Neural crest cell (in vitro differentiated cells): ENCODE data around the gene SUZ12. TPM values are rescaled to one million over a fixed set of nuclear protein-coding genes. Genes with fewer than 3 reads are reported as not detected.
"Not testable (repeated sequence)": the region's sequence is repeated elsewhere in the genome, so short reads cannot be mapped to it uniquely, and the experiment has no call there.

Experiments used
- DNase-seq: peaks from one replicate; pipeline ENCODE4 v3.0.0; 2021; ENCODE audit warnings: low read depth, mixed read lengths, low spot score
- H3K27ac Mint-ChIP-seq: one replicate; pipeline ENCODE4 v1.8.0; 2021; ENCODE audit warnings: mild to moderate bottlenecking, mixed read lengths; ENCODE audit not compliant: unreplicated experiment
- H3K27me3 Mint-ChIP-seq: 2 replicates; pipeline ENCODE4 v1.8.0; 2021; ENCODE audit warnings: low read depth, mild to moderate bottlenecking, mixed read lengths
- H3K36me3 Mint-ChIP-seq: 2 replicates; pipeline ENCODE4 v1.8.0; 2021; ENCODE audit warnings: low read depth, mild to moderate bottlenecking, mixed read lengths
- H3K4me1 Mint-ChIP-seq: 2 replicates; pipeline ENCODE4 v1.8.0; 2021; ENCODE audit warnings: mixed read lengths
- H3K4me3 Mint-ChIP-seq: one replicate; pipeline ENCODE4 v1.8.0; 2021; ENCODE audit warnings: mild to moderate bottlenecking, mixed read lengths
- H3K9me3 Mint-ChIP-seq: 2 replicates; pipeline ENCODE4 v1.8.0; 2021; ENCODE audit warnings: mixed read lengths
- CTCF ChIP-seq: fragments of 200-600 bp; sonication (generic); conservative IDR thresholded peaks from 2 replicates; pipeline ENCODE4 v1.5.0; 2021; ENCODE audit warnings: antibody characterized with exemption, mild to moderate bottlenecking
- total RNA-seq: library from RNA; stranded (reverse); gene quantifications from 2 replicates; pipeline ENCODE4 v1.2.1, GENCODE V29; 2021

Gene SUZ12
- total RNA-seq, 1 donor from 2014 or later = 40.2 TPM

GRCh38 chr17:32033223-32033622 lies 96.4 kb downstream of the SUZ12 start:
- TF ChIP-seq CTCF = no peak
- H3K27ac Mint-ChIP-seq = no peak overlapping the region

GRCh38 chr17:32033812-32034211 lies 97.0 kb downstream of the SUZ12 start:
- not testable (repeated sequence) for H3K27ac Mint-ChIP-seq, H3K4me3 Mint-ChIP-seq, H3K4me1 Mint-ChIP-seq, H3K36me3 Mint-ChIP-seq, H3K9me3 Mint-ChIP-seq, DNase-seq, H3K27me3 Mint-ChIP-seq

More at GRCh38 chr17:32033223-32033622, 96.4 kb downstream of the SUZ12 start:
- H3K4me3 Mint-ChIP-seq = no peak overlapping the region
- H3K27me3 Mint-ChIP-seq = no peaks in the 10 kb centered on the region
- no peak for DNase-seq
- peaks cover 6% of the 10 kb centered on the region for H3K36me3 Mint-ChIP-seq
- H3K9me3 Mint-ChIP-seq = no peaks in the 10 kb centered on the region
- H3K4me1 Mint-ChIP-seq = no peaks in the 10 kb centered on the region

- not testable (repeated sequence) for H3K4me1 Mint-ChIP-seq, H3K4me3 Mint-ChIP-seq, DNase-seq, H3K27me3 Mint-ChIP-seq, H3K27ac Mint-ChIP-seq, H3K36me3 Mint-ChIP-seq, H3K9me3 Mint-ChIP-seq
Observed at GRCh38 chr17:32040246-32040645, 103.4 kb downstream of the SUZ12 start.

- not testable (repeated sequence) for H3K27me3 Mint-ChIP-seq, H3K27ac Mint-ChIP-seq, H3K9me3 Mint-ChIP-seq, H3K4me1 Mint-ChIP-seq, H3K36me3 Mint-ChIP-seq, DNase-seq, H3K4me3 Mint-ChIP-seq
Observed at GRCh38 chr17:32041306-32041875, 104.6 kb downstream of the SUZ12 start.

- not testable (repeated sequence) for H3K4me1 Mint-ChIP-seq, H3K27ac Mint-ChIP-seq, H3K36me3 Mint-ChIP-seq, DNase-seq, H3K4me3 Mint-ChIP-seq, H3K9me3 Mint-ChIP-seq, H3K27me3 Mint-ChIP-seq
Observed at GRCh38 chr17:32042266-32042665, 105.5 kb downstream of the SUZ12 start.

GRCh38 chr17:32045611-32046010 lies 108.8 kb downstream of the SUZ12 start:
- not testable (repeated sequence) for DNase-seq, H3K9me3 Mint-ChIP-seq

GRCh38 chr17:32047663-32048062 lies 110.9 kb downstream of the SUZ12 start:
- not testable (repeated sequence) for H3K4me3 Mint-ChIP-seq, DNase-seq, H3K9me3 Mint-ChIP-seq, H3K4me1 Mint-ChIP-seq, H3K27ac Mint-ChIP-seq, H3K36me3 Mint-ChIP-seq, H3K27me3 Mint-ChIP-seq

More at GRCh38 chr17:32045611-32046010, 108.8 kb downstream of the SUZ12 start:
- peak overlapping the region; percentile 43 for H3K27ac Mint-ChIP-seq
- H3K36me3 Mint-ChIP-seq, H3K4me1 Mint-ChIP-seq, H3K27me3 Mint-ChIP-seq, H3K4me3 Mint-ChIP-seq: not testable (repeated sequence)

Other genes with a start within 250 kb of the SUZ12 start
- gene COPRS, start 77.8 kb upstream of the SUZ12 start, total RNA-seq = 57.9 and 60.7 TPM in 2 replicates
- gene UTP6, start 35.3 kb upstream of the SUZ12 start, total RNA-seq = 73.3 and 77.7 TPM in 2 replicates
- 28.5 and 33.1 TPM in 2 replicates for gene LRRC37B, start 70.4 kb downstream of the SUZ12 start, total RNA-seq
- gene RHOT1, start 205.5 kb downstream of the SUZ12 start, total RNA-seq = 30.1 and 34.1 TPM in 2 replicates